ENCODE data around the gene TRIM62.

DNA sequence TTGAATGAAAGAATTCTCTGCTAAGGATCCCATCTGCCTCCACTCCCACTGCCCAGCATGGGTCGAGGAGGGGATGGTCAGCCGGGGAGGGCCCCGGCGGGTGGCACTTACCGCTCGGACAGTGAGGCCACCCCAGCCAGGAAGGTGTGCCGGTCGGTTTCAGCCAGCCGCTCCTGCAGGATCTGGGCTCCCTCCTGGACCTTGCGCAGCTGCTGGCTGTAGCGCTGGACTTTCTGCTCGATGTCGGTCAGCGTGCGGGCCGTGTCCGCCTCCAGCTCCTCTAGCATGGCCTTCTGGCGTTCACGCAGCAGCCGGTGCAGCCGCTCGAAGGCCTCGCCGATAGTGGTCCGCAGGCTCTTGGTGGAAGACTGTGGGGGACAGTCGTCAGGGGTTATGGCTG, 22.3 kb downstream of the TRIM62 start:
- TF ChIP-seq, protein P1, sequence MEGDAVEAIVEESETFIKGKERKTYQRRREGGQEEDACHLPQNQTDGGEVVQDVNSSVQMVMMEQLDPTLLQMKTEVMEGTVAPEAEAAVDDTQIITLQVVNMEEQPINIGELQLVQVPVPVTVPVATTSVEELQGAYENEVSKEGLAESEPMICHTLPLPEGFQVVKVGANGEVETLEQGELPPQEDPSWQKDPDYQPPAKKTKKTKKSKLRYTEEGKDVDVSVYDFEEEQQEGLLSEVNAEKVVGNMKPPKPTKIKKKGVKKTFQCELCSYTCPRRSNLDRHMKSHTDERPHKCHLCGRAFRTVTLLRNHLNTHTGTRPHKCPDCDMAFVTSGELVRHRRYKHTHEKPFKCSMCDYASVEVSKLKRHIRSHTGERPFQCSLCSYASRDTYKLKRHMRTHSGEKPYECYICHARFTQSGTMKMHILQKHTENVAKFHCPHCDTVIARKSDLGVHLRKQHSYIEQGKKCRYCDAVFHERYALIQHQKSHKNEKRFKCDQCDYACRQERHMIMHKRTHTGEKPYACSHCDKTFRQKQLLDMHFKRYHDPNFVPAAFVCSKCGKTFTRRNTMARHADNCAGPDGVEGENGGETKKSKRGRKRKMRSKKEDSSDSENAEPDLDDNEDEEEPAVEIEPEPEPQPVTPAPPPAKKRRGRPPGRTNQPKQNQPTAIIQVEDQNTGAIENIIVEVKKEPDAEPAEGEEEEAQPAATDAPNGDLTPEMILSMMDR (conservative IDR thresholded peaks at IDR 0.05; ENCODE audit: low read depth in 2 of 2) = no peak
- TF ChIP-seq JUNB (IDR thresholded peaks at IDR 0.05; ENCODE audit: unreplicated experiment) (no peak), EZH2 (IDR thresholded peaks at IDR 0.05; ENCODE audit: low read depth, unreplicated experiment) (no peak)

Measured in GM23338 (cell line).